GM12878 (cell line): ENCODE measurements around the gene NFE2L3. TPM values are rescaled to one million over a fixed set of nuclear protein-coding genes. Genes with fewer than 3 reads are reported as not detected.

Experiments used
- ATAC-seq: fragments of 200-7000 bp; cut with Tn5 transposase; 3 replicates; pipeline ENCODE4 v1.9.1; 2020; ENCODE audit warnings: mild to moderate bottlenecking, moderate library complexity
- BruUV-seq: library from RNA; stranded (reverse); fragments of 400-500 nt; replicated peaks from 2 replicates; lab custom pipeline; 2021; lab: Mats Ljungman, UMichigan
- CTCF ChIA-PET: fragments of 300-600 bp; sonication (Branson Sonifier 250); formaldehyde crosslinking; extraction: SDS; loops from one replicate; lab custom pipeline; 2021; ENCODE audit warnings: inconsistent platforms; lab: Yijun Ruan, JAX
- POLR2A ChIA-PET: fragments of 350-600 bp; formaldehyde crosslinking; extraction: SDS; loops from one replicate; lab custom pipeline; 2021; ENCODE audit warnings: inconsistent platforms; lab: Charles Lee
- RAD21 ChIA-PET: fragments of 300-600 bp; sonication (Branson Sonifier 250); formaldehyde crosslinking; loops from one replicate; lab custom pipeline; 2023; ENCODE audit warnings: antibody characterized with exemption; ENCODE audit not compliant: unreplicated experiment; lab: Charles Lee
- SMC1A ChIA-PET: fragments of 300-600 bp; sonication (Branson Sonifier 250); formaldehyde crosslinking; loops from one replicate; lab custom pipeline; 2023; ENCODE audit not compliant: unreplicated experiment, uncharacterized antibody; lab: Charles Lee
- DNase-seq: peaks from one replicate; pipeline ENCODE4 v3.0.0-alpha.2; 2011; ENCODE audit warnings: low read depth, low spot score
- FAIRE-seq: peaks from 3 replicates; lab custom pipeline; 2011; peaks lifted over from hg19 to GRCh38; lab: Jason Lieb, UNC
- H2AFZ ChIP-seq: 2 replicates; pipeline ENCODE4 v1.6.0; 2011; ENCODE audit warnings: low read depth, low read length, control low read depth; ENCODE audit not compliant: control insufficient read depth
- H3K27ac ChIP-seq: 2 replicates; pipeline ENCODE4 v1.5.1; 2011; ENCODE audit warnings: control low read depth; ENCODE audit not compliant: control insufficient read depth, insufficient read depth
- H3K27me3 ChIP-seq, 2 experiments: replicated peaks in 1 of 2; 2 replicates each; pipeline versions ENCODE4 v1.6.0 to v1.6.1; 2011; ENCODE audit warnings: low read length in 1 of 2; ENCODE audit not compliant: control insufficient read depth in 2 of 2, insufficient read depth in 2 of 2
- H3K36me3 ChIP-seq, 2 experiments: 2 replicates each; pipeline ENCODE4 v1.5.1; 2011; ENCODE audit warnings: low read length in 1 of 2; ENCODE audit not compliant: control insufficient read depth in 2 of 2, insufficient read depth in 2 of 2
- H3K4me1 ChIP-seq: 2 replicates; pipeline ENCODE4 v1.6.1; 2011; ENCODE audit warnings: mild to moderate bottlenecking, low read length, moderate library complexity, mixed read lengths; ENCODE audit not compliant: control insufficient read depth, insufficient read depth
- H3K4me2 ChIP-seq: 2 replicates; pipeline ENCODE4 v1.6.0; 2011; ENCODE audit warnings: control low read depth; ENCODE audit not compliant: control insufficient read depth, insufficient read depth
- H3K4me3 ChIP-seq: fragments of 200-600 bp; sonication (generic); 2 replicates; pipeline ENCODE4 v1.5.1; 2016
- H3K79me2 ChIP-seq: 2 replicates; pipeline ENCODE4 v1.6.0; 2011; ENCODE audit warnings: low read length; ENCODE audit not compliant: control insufficient read depth, insufficient read depth
- H3K9ac ChIP-seq: 2 replicates; pipeline ENCODE4 v1.8.0; 2011; ENCODE audit warnings: low read length, control low read depth, mixed read lengths; ENCODE audit not compliant: control insufficient read depth, insufficient read depth
- H3K9me3 ChIP-seq: replicated peaks from 3 replicates; pipeline ENCODE4 v1.5.1; 2011; ENCODE audit warnings: mild to moderate bottlenecking, low read length; ENCODE audit not compliant: control insufficient read depth, insufficient read depth
- H4K20me1 ChIP-seq: 2 replicates; pipeline ENCODE4 v1.6.0; 2011; ENCODE audit not compliant: control insufficient read depth, insufficient read depth
- ATF2 ChIP-seq: IDR thresholded peaks from 2 replicates; pipeline ENCODE4 v1.6.1; 2012; ENCODE audit warnings: low read length, inconsistent platforms
- CBX3 ChIP-seq: fragments of 200-600 bp; sonication (generic); IDR thresholded peaks from 2 replicates; pipeline ENCODE4 v1.6.1; 2016; ENCODE audit warnings: low read depth, borderline replicate concordance
- HCFC1 ChIP-seq: fragments of 150-350 bp; IDR thresholded peaks from 2 replicates; pipeline ENCODE4 v1.6.1; 2014; ENCODE audit warnings: low read length
- HDAC6 ChIP-seq: fragments of 200-600 bp; sonication (generic); IDR thresholded peaks from one replicate; pipeline ENCODE4 v1.8.0; 2017; ENCODE audit warnings: antibody characterized with exemption; ENCODE audit not compliant: unreplicated experiment
- MXI1 ChIP-seq: fragments of 150-350 bp; IDR thresholded peaks from 2 replicates; pipeline ENCODE4 v1.6.1; 2011; ENCODE audit warnings: low read depth, mild to moderate bottlenecking, inconsistent platforms, low read length, improper control_type of control experiment
- NFYA ChIP-seq: IDR thresholded peaks from 2 replicates; pipeline ENCODE4 v1.6.1; 2011; ENCODE audit warnings: low read depth, mild to moderate bottlenecking, low read length, improper control_type of control experiment, borderline replicate concordance
- NKRF ChIP-seq: fragments of 450-650 bp; conservative IDR thresholded peaks from 2 replicates; pipeline ENCODE4 v1.6.1; 2017; ENCODE audit warnings: mild to moderate bottlenecking, moderate library complexity
- PRDM15 ChIP-seq: fragments of 450-650 bp; formaldehyde crosslinking; IDR thresholded peaks from 2 replicates; pipeline ENCODE4 v1.4.0; 2020; ENCODE audit warnings: mild to moderate bottlenecking, moderate library complexity
- RCOR1 ChIP-seq: conservative IDR thresholded peaks from 2 replicates; pipeline ENCODE4 v1.6.1; 2012; ENCODE audit warnings: low read depth, low read length, improper control_type of control experiment
- SMARCA5 ChIP-seq: fragments of 450-650 bp; IDR thresholded peaks from 2 replicates; pipeline ENCODE4 v1.6.1; 2017; ENCODE audit warnings: mild to moderate bottlenecking
- WRNIP1 ChIP-seq: IDR thresholded peaks from 2 replicates; pipeline ENCODE4 v1.6.1; 2011; ENCODE audit warnings: low read depth, low read length, improper control_type of control experiment, borderline replicate concordance
- WGBS: methylation state at CpG from one replicate; pipeline ENCODE4 v1.1.6; 2016; ENCODE audit warnings: low lambda C conversion rate; ENCODE audit not compliant: insufficient replicate concordance, insufficient coverage; ENCODE audit errors: missing lambda C conversion rate; 5-methylcytosine and 5-hydroxymethylcytosine counted together
- in situ Hi-C: fragments of 300-500 bp; cut with MboI; formaldehyde crosslinking; loops from 9 replicates; pipeline ENCODE4 v1.14.3; 2018; ENCODE audit warnings: mixed read lengths
- intact Hi-C: fragments of 100-400 bp; cut with micrococcal nuclease; formaldehyde crosslinking; loops from one replicate; pipeline ENCODE4 v1.14.2; 2022; ENCODE audit not compliant: unreplicated experiment
- polyA plus RNA-seq, 11 experiments: library from polyadenylated mRNA; depleted of rRNA in 4 of 11; unstranded in 6 of 11; stranded (reverse) in 5 of 11; fragments of >200 nt; fragmentation: Nextera tagmentation in 4 of 11; fragmentation: Illumina TruSeq in 1 of 11; extraction: Ambion mirVana in 4 of 11; extraction: Trizol in 1 of 11; gene quantifications; 1 replicate in 1 of 11; 2 replicates in 10 of 11; pipeline versions ENCODE4 v1.2.1 to v1.2.3, GENCODE V29; 2011 to 2016; ENCODE audit warnings: inconsistent platforms in 2 of 11, missing spikeins in 2 of 11, low read depth in 1 of 11
- total RNA-seq, 4 experiments: library from RNA; depleted of rRNA in 3 of 4; stranded (reverse); fragments of >200 nt in 3 of 4; fragmentation: Illumina TruSeq in 1 of 4; extraction: Trizol in 1 of 4; gene quantifications; 2 replicates each; pipeline versions ENCODE4 v1.2.1 to v1.2.3, GENCODE V29; 2013 to 2021

NFE2L3 gene
- total and polyA plus RNA-seq, 10 of the 15 experiments (the other 5 are each of a cell fraction or from before 2014, with no cell fraction given): 4.4 to 34.9 (median 13.0) TPM

GRCh38 chr7:26136831-26137230 is 15.2 kb upstream of the NFE2L3 start:
- H3K9me3 ChIP-seq: no peaks in the 10 kb centered on the region
- H4K20me1 ChIP-seq: no peaks in the 10 kb centered on the region
- no TSS peak for BruUV-seq
- H2AFZ ChIP-seq: no peak overlapping the region
- H3K27me3 ChIP-seq: no peaks in the 10 kb centered on the region; a peak in 1 of 4 replicates
- WGBS: 50% methylated on average over 4 of the region's 4 CpGs
- intact Hi-C loops (no loop called here), in situ Hi-C loops (no loop called here)
- RAD21 ChIA-PET: no interaction called here
- ATAC-seq (no peak), FAIRE-seq (no peak), DNase-seq (no peak)
- no peaks in the 10 kb centered on the region for H3K4me1 ChIP-seq
- no peaks in the 10 kb centered on the region for H3K79me2 ChIP-seq
- no peak overlapping the region for H3K27ac ChIP-seq
- H3K4me2 ChIP-seq: no peak overlapping the region
- no peak overlapping the region for H3K9ac ChIP-seq
- no peaks in the 10 kb centered on the region for H3K36me3 ChIP-seq
- CTCF ChIA-PET: no interaction called here
- SMC1A ChIA-PET: interaction anchor here (1.1 kb wide), 1 partner anchor 9 kb away, joined by 3 read pairs; no protein-coding TSS in a partner anchor
- TF ChIP-seq WRNIP1 (no peak), CBX3 (no peak)
- H3K4me3 ChIP-seq: no peak overlapping the region
- POLR2A ChIA-PET: no interaction called here

- Histone ChIP-seq H3K79me2 (no peaks in the 10 kb centered on the region), H3K36me3 (no peaks in the 10 kb centered on the region), H3K4me1 (no peaks in the 10 kb centered on the region), H3K27me3 (no peaks in the 10 kb centered on the region; a peak in 1 of 4 replicates), H2AFZ (no peak overlapping the region), H3K27ac (no peak overlapping the region), H4K20me1 (no peaks in the 10 kb centered on the region), H3K9ac (no peak overlapping the region), H3K4me3 (no peak overlapping the region), H3K4me2 (no peak overlapping the region), H3K9me3 (no peaks in the 10 kb centered on the region)
- ChIA-PET SMC1A (interaction anchor here (1.7 kb wide), 1 partner anchor 51 kb away, joined by 4 read pairs; no protein-coding TSS in a partner anchor), POLR2A (interaction anchor here (0.9 kb wide), 1 partner anchor 43 kb away, joined by 6 read pairs; no protein-coding TSS in a partner anchor), RAD21 (no interaction called here), CTCF (no interaction called here)
- BruUV-seq: no TSS peak
- FAIRE-seq: no peak
- ATAC-seq: no peak
- 95% methylated on average over 1 of the region's 1 CpG for WGBS
- DNase-seq: no peak
- intact Hi-C loops: no loop called here
- in situ Hi-C loops: no loop called here
- TF ChIP-seq HDAC6: no peak
- TF ChIP-seq PRDM15 (CRISPR knock-in tag): no peak
- no peak for TF ChIP-seq SMARCA5
- TF ChIP-seq RCOR1: no peak
- no peak for TF ChIP-seq HCFC1
- TF ChIP-seq NKRF: no peak
- no peak for TF ChIP-seq MXI1
- TF ChIP-seq ATF2: no peak
- no peak for TF ChIP-seq NFYA
Measured at GRCh38 chr7:26140380-26140779, 11.6 kb upstream of the NFE2L3 start.
